Activated CD4-positive, alpha-beta T cell treated with anti-CD3 and anti-CD28 coated beads, Interleukin-2, amount 50 U/mL, for 16 hours (primary cell): ENCODE measurements around the gene TYMP.
A peak's percentile ranks its signal among the peaks of the same experiment; 100 is the strongest.

Experiments used
- DNase-seq: peaks from one replicate; pipeline ENCODE4 v3.0.0-alpha.2; 2020

The TYMP gene

DNA sequence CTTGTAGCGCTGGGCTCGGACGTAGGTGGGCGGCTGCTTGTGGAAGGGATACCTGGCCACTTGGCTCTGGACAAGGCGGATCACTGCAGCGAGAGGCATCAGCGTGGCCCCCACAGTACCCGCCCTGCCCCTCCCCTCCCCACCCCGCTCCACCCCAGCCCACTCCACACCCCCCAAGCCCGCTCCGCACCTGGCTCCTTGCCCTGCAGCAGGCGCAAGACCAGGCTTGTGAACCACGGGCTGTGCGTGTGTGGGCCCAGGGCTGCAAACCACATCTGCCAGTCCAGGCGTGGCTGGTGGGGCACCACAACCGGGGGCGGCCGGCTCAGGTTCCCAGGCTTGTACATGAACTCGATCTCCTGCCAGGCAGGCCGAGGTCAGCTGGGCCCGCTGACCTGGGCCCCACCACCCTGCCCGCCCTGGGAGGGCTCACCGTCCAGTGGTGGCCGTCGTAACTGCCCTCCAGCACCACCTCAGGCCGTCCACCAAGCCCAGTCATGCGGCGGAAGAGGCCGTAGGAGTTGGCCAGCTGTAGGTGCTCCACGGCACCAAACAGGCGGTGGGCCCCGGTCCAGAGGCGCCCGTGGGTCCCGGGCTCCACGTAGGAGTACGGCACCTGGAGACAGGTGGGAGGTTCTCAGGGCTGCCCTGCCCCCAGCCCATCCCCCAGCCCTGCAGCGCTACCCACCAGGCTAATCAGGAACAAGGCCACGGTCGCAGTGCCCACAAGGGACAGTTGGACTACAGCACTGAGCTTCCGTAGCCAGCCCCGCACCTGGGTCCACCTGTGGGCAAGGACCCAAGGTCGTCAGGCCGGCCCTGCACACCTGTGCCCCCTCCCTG is 25.2 kb downstream of the TYMP start:
- DNase-seq: no peak

- DNase-seq: no peak
Measured at GRCh38 chr22:50503475-50504145, 26.2 kb downstream of the TYMP start.

DNA sequence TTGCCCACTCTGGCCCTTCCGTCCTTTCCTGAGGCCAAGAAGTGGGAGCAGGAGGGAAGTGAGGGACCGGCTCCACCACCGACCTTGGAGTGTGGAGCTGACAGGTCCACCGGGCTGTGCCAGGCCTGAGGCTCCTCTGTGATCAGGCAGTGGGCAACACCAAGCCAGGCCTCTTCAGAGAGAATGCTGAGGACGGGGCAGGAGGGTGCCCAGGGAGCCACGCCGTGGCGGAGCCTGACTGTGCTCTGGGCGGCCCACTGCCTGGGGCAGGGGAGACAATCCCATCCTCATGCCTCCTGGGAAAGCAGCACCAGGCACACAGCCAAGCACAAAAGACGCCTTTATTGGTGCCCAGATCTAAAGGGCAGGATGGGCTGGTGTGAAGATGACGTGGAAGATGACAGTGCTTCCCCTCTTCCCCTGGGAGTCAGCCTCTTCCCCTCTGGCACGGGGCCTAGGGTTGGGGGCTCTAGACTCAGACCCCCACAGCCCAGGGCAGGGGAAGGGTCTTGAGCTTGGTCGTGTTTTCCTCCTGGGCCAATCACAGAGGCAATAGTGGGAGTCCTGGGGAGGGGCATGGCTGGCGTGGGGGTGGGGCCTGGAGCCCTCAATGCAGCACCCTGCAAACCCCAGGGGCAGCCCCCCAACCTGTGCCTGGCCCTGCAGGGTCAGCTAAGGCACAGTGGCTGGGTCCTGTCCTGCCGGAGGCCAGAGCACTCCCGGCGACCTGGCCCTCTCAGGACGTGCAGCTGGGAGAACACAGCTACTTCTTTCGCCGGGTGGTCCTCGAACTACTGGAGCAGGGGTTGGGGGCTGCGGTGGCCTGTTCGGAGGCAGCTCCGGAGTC is 27.0 kb downstream of the TYMP start:
- DNase-seq: no peak

DNA sequence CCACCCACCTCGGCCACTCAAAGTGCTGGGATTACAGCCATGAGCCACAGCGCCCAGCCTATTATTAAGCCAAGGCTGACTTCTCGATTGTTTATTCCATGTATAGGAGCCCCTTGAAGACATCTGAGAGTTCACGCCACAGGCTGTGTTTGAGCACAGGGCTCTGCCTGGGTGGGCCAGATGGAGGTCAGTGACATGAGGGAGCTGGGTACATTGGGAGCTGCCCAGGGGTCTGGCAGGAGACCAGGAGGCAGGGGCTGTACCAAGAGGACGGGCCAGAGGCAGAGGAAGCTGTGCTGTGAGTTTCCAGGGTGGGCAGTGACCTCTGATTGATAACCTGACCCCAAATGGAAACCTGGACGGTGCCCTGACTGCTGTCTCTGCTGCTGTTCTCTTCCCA is 27.7 kb downstream of the TYMP start:
- DNase-seq: no peak

DNA sequence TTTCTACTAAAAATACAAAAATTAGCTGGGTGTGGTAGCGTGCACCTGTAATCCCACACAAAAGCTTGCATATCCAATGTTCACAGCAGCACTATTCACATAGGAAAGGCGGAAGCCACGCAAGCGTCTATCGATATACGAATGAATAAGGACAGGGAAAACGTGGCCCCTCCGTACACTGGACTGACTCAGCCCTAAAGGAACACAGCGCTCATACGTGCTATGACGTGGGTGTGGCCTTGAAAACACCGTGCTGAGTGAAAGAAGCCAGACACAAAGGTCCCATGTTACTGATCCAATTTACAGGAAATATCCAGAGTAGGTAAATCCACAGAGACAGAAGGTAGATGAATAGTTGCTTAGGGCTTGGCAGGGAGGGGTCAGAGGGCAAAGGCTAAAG is 29.4 kb downstream of the TYMP start:
- no peak for DNase-seq

DNA sequence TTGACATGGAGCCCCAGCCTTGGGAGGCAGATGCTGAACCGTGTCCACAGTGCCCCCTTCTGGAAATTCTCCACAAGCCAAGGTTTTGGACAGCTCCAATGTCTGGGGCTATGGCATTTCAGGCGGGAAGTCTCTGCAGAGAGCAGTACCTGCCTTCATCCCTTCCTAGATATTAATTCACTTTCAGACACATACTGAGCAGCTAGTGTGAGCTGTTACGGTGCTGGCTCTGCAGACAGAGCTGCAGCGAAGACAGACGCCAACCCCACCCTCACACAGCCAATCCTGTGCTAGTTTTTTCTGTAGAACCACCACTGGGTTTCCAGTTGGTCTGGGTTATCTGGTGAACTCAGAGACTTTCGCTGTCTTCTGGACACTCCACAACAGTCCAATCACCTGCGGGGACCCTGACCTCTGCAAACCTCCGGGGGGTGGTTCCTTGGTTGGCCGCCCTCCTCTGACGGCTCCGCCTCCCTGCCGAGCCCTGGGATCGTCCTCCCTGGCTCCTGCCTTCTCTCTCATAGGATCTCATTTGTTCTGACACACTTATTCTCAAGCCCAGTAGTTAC is 31.4 kb downstream of the TYMP start:
- DNase-seq: peak; percentile 77

GRCh38 chr22:50497093-50497492 is 32.7 kb downstream of the TYMP start:
- DNase-seq: no peak

- DNase-seq: no peak
Measured at GRCh38 chr22:50490531-50491308, 39.1 kb downstream of the TYMP start.

DNA sequence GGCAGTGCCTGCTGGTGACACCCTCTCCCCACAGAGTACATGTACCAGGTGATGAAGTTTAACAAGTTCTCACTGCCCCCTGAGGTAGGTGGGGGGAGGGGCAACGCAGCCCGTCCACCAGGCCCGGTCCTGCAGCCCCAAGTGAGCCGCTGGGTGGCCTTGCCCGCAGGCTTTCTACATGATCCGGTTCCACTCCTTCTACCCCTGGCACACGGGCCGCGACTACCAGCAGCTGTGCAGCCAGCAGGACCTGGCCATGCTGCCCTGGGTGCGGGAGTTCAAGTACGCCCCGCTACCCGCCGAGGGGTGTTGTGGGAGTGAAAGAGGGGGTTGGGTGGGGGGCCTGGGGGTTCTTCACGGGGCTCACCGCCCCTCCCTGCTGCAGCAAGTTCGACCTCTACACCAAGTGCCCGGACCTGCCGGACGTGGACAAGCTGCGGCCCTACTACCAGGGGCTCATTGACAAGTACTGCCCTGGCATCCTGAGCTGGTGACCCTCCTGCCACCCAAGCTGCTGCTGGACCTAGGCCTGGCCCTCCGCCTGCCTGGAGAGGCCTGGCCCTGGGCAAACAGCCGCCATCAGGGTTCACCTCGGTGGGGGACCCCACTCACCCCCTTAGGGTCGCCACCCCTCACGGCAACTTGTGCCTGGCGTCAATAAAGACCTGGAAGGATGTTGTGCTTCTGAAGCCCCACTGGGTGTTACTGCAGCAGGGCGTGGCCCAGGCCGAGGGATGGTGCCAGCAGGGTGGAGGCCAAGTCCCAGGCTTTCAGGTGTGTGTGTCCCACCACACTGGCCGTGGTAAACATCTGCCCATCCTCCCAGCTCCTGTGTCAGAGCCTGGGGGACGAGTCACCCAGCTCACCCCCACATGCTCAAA is 40.2 kb downstream of the TYMP start:
- DNase-seq: no peak

GRCh38 chr22:50488886-50489285 is 40.9 kb downstream of the TYMP start:
- no peak for DNase-seq

DNA sequence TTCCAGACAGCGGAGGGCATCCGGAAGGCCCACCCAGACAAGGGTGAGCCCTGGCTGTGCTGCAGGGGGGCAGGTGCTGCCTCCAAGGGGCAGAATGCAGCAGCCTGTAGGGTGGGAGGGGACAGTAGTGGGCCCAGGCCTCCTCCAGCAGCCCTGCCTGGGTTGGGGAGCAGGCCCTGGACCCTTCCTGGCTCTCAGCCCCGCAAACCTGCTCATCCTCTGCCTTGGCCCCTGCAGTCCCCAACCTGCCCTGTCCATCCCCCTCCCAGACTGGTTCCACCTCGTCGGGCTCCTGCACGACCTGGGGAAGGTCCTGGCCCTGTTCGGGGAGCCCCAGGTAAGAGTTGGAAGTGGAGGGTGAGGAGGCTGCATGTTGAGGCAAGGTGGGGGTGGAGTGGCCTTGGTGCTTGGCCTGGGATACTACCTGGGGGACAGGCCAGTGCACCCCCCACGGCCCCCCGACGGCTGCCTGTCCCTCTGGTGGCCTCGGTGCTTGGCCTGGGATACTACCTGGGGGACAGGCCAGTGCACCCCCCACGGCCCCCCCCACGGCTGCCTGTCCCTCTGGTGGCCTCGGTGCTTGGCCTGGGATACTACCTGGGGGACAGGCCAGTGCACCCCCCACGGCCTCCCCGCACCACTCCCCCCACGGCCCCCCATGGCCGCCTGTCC is 41.7 kb downstream of the TYMP start:
- DNase-seq: no peak

DNA sequence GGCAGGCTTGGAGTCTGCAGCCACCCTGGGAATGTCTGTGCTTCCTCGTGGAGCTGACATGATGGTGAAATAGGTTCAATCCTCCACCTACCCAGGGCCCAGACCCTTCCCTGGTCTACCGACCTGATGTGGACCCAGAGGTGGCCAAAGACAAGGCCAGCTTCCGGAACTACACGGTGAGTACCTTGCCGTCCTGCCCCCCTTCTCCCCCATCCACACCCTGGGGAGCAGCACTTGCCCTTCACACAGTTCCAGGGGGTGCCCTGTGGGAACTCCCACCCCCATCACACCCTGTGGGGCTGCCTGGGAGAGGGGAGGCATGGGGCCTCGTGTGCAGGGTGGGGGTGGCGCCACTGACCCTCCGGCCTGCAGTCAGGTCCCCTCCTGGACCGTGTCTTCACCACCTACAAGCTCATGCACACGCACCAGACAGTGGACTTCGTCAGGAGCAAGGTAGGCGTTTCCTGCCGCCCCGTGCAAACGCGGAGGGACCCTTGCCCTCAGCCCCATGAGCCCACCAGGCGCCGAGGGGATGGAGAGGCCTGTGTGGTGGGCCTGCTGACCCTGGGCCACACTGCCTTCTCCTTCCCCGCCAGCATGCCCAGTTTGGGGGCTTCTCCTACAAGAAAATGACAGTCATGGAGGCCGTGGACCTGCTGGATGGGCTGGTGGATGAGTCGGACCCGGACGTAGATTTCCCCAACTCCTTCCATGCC is 42.4 kb downstream of the TYMP start:
- no peak for DNase-seq

GRCh38 chr22:50486561-50487289 is 43.1 kb downstream of the TYMP start, which contains the start of gene MIOX:
TSS of gene MIOX (plus strand) at chr22:50486859. CDS start at chr22:50486898, 39 bp downstream.
- no peak for DNase-seq

- no peak for DNase-seq
Measured at GRCh38 chr22:50485221-50486131, 44.3 kb downstream of the TYMP start.

DNA sequence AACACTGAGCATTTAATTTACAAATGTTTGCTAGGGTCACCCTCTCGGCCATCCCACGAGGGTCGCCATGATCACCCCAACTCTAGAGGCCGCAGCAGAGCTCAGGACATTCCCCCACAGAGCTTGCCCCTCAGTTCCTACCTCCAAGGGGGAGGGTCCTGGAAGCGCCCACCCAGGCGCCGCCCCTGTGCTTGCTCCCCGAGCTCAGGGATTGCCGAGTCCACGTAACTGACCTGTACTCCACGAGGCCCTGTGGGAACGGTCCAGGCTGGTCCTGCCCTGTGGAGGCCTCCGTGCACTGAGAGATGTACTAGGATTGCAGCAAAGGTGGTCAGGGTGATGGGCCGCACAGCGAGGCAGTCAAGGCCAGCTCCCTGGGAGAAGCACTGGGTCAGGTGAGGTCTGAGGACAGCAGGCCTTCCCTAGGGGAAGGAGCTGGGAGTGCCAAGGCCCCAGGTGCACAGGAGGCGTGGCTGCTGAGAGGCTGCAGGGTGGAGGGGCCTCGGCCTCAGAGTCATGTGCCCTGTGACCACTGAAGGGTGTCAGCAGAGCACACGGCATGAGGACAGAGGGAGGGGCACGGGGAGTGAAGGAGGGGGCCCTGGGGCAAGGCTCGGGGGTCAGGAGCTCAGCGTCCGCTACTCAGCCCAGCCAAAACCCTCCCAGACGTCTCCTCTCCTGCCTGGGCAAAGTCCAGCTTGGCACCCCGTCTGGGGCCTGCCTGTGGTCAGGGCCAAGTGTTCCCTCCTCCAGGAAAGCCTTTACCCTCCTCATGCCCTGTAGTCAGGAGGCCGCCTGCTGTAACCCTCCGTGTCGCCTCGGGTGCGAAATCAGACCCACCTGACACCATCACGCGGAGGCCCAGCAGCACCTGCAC is 45.6 kb downstream of the TYMP start:
- no peak for DNase-seq

- DNase-seq: no peak
Measured at GRCh38 chr22:50483556-50483955, 46.3 kb downstream of the TYMP start.

DNA sequence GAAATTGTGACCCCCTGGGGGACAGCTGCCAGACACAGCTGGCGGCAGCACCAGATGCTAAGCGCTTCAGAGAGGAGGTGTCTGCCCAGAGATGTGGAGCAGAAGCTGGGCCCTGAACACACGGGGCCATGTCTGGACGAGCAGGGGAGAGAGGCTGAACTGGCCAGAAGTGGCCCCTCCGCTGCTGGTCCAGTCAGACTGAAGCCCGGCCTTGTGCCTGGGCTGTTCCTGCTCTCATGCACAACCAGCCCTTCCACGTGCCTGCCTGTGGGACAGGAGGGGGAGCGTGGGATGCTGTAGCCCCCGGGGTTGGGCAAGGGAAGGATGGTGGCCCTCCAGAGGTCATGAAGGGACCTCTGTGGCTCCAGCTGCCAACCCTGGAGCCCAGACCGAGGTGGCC is 46.7 kb downstream of the TYMP start:
- DNase-seq: no peak
